Neural crest cell (in vitro differentiated cells): ENCODE results near the gene HMGCL. TPM values are rescaled to one million over a fixed set of nuclear protein-coding genes. Genes with fewer than 3 reads are reported as not detected.

Source experiments
- DNase-seq: peaks from one replicate; pipeline ENCODE4 v3.0.0; 2021; ENCODE audit warnings: low read depth, mixed read lengths, low spot score
- H3K27ac Mint-ChIP-seq: one replicate; pipeline ENCODE4 v1.8.0; 2021; ENCODE audit warnings: mild to moderate bottlenecking, mixed read lengths; ENCODE audit not compliant: unreplicated experiment
- H3K27me3 Mint-ChIP-seq: 2 replicates; pipeline ENCODE4 v1.8.0; 2021; ENCODE audit warnings: low read depth, mild to moderate bottlenecking, mixed read lengths
- H3K36me3 Mint-ChIP-seq: 2 replicates; pipeline ENCODE4 v1.8.0; 2021; ENCODE audit warnings: low read depth, mild to moderate bottlenecking, mixed read lengths
- H3K4me1 Mint-ChIP-seq: 2 replicates; pipeline ENCODE4 v1.8.0; 2021; ENCODE audit warnings: mixed read lengths
- H3K4me3 Mint-ChIP-seq: one replicate; pipeline ENCODE4 v1.8.0; 2021; ENCODE audit warnings: mild to moderate bottlenecking, mixed read lengths
- H3K9me3 Mint-ChIP-seq: 2 replicates; pipeline ENCODE4 v1.8.0; 2021; ENCODE audit warnings: mixed read lengths
- CTCF ChIP-seq: fragments of 200-600 bp; sonication (generic); conservative IDR thresholded peaks from 2 replicates; pipeline ENCODE4 v1.5.0; 2021; ENCODE audit warnings: antibody characterized with exemption, mild to moderate bottlenecking
- long read RNA-seq: library from polyadenylated mRNA; unstranded; transcript quantifications from one replicate; pipeline ENCODE4 v2.0.0, GENCODE V29; 2020
- total RNA-seq: library from RNA; stranded (reverse); gene quantifications from 2 replicates; pipeline ENCODE4 v1.2.1, GENCODE V29; 2021

HMGCL gene
- 15.6 and 17.4 TPM in 2 replicates for total RNA-seq
- long read RNA-seq, transcript HMGCL-203 (9 exons, 1,600 nt): major isoform, 36 of 52 reads
- long read RNA-seq, transcript HMGCL-204 (7 exons, 1,354 nt): minor isoform, 8 of 52 reads
- long read RNA-seq, partial matches to known transcripts: 2 of 52 reads
- long read RNA-seq, other reads (novel, unspliced or antisense): 6 of 52 reads

GRCh38 chr1:23825076-23825761 is at the start of gene HMGCL:
TSS of gene HMGCL (minus strand) at chr1:23825429. CDS start at chr1:23825415, 14 bp downstream.
- peak; percentile 82 for DNase-seq
- TF ChIP-seq CTCF: no peak
- peak within 1 kb of the TSS; percentile 98 for H3K4me3 Mint-ChIP-seq
- peak within 1 kb of the TSS; percentile 99 for H3K27ac Mint-ChIP-seq
- H3K9me3 Mint-ChIP-seq: no peaks in the 10 kb centered on the region
- H3K36me3 Mint-ChIP-seq: no peaks in the 10 kb centered on the region
- H3K4me1 Mint-ChIP-seq: peaks cover 24% of the 10 kb centered on the region
- H3K27me3 Mint-ChIP-seq: peaks cover 2% of the 10 kb centered on the region

- Mint-ChIP-seq H3K4me1 (peaks cover 7% of the 10 kb centered on the region), H3K27me3 (peaks cover 29% of the 10 kb centered on the region)
- no peak for TF ChIP-seq CTCF
Observed at GRCh38 chr1:23872421-23872820, 47.2 kb upstream of the HMGCL start.

GRCh38 chr1:23869051-23869450 is 43.8 kb upstream of the HMGCL start:
- H3K4me3 Mint-ChIP-seq: no peak overlapping the region
- TF ChIP-seq CTCF: no peak

More at GRCh38 chr1:23872421-23872820, 47.2 kb upstream of the HMGCL start:
- DNase-seq: no peak
- H3K9me3 Mint-ChIP-seq: peaks cover 5% of the 10 kb centered on the region
- H3K27ac Mint-ChIP-seq: no peak overlapping the region
- no peak overlapping the region for H3K4me3 Mint-ChIP-seq
- H3K36me3 Mint-ChIP-seq: peaks cover 2% of the 10 kb centered on the region

GRCh38 chr1:23868557-23869016 is 43.4 kb upstream of the HMGCL start:
- peak; percentile 36 for TF ChIP-seq CTCF
- no peak for DNase-seq
- Mint-ChIP-seq H3K4me3 (peak overlapping the region; percentile 86), H3K27me3 (peaks cover 46% of the 10 kb centered on the region), H3K9me3 (no peaks in the 10 kb centered on the region), H3K36me3 (no peaks in the 10 kb centered on the region), H3K4me1 (peaks cover 13% of the 10 kb centered on the region), H3K27ac (no peak overlapping the region)

More at GRCh38 chr1:23869051-23869450, 43.8 kb upstream of the HMGCL start:
- Mint-ChIP-seq H3K27me3 (peaks cover 46% of the 10 kb centered on the region), H3K9me3 (no peaks in the 10 kb centered on the region), H3K4me1 (peaks cover 13% of the 10 kb centered on the region), H3K27ac (peak overlapping the region; percentile 43), H3K36me3 (no peaks in the 10 kb centered on the region)
- DNase-seq: no peak

GRCh38 chr1:23867895-23868556 is 42.8 kb upstream of the HMGCL start, which contains the start of gene FUCA1:
TSS of gene FUCA1 (minus strand) at chr1:23868290. CDS start at chr1:23868286, 4 bp downstream.
- DNase-seq: peak; percentile 88
- Mint-ChIP-seq H3K27me3 (peaks cover 46% of the 10 kb centered on the region), H3K4me1 (peaks cover 13% of the 10 kb centered on the region), H3K9me3 (no peaks in the 10 kb centered on the region), H3K36me3 (no peaks in the 10 kb centered on the region), H3K27ac (peak within 1 kb of the TSS; percentile 43), H3K4me3 (peak within 1 kb of the TSS; percentile 86)
- TF ChIP-seq CTCF: peak; percentile 99
